GM12874 (cell line): ENCODE results near the gene HDAC4.
A peak's percentile ranks its signal among the peaks of the same experiment; 100 is the strongest.

Experiments
- CTCF ChIP-seq: IDR thresholded peaks from 2 replicates; pipeline ENCODE4 v1.5.1; 2011; ENCODE audit warnings: low read depth, mild to moderate bottlenecking, control low read depth, low read length, moderate library complexity; ENCODE audit not compliant: insufficient read depth

HDAC4 gene

GRCh38 chr2:239407112-239407511 is 6.3 kb upstream of the HDAC4 start:
- TF ChIP-seq CTCF = no peak

- TF ChIP-seq CTCF = no peak
These were observed 5.6 kb upstream of the HDAC4 start for GRCh38 chr2:239406316-239406995.

GRCh38 chr2:239405071-239405470 is 4.3 kb upstream of the HDAC4 start:
- TF ChIP-seq CTCF = no peak

GRCh38 chr2:239402666-239403065 is 1.8 kb upstream of the HDAC4 start:
- TF ChIP-seq CTCF = no peak

GRCh38 chr2:239401881-239402233 is 1.0 kb upstream of the HDAC4 start:
- 0 out of 2 replicates have a peak, but pooled peaks have one; percentile 24 for TF ChIP-seq CTCF

GRCh38 chr2:239401067-239401880 is 454 bp upstream of the HDAC4 start:
- TF ChIP-seq CTCF = no peak

- no peak for TF ChIP-seq CTCF
These were observed 762 bp downstream of the HDAC4 start for GRCh38 chr2:239399921-239400595.
